IMR-90 (cell line): ENCODE results near the gene ERG. TPM values are rescaled to one million over a fixed set of nuclear protein-coding genes. Genes with fewer than 3 reads are reported as not detected.

ENCODE experiments used
- ATAC-seq: fragments of 200-7000 bp; cut with Tn5 transposase; 2 replicates; pipeline ENCODE4 v1.9.1; 2020; ENCODE audit warnings: low read depth, mild to moderate bottlenecking, moderate library complexity
- BruUV-seq: library from RNA; stranded (reverse); fragments of 400-500 nt; replicated peaks from 2 replicates; lab custom pipeline; 2021; lab: Mats Ljungman, UMichigan
- CTCF ChIA-PET: fragments of 300-600 bp; formaldehyde crosslinking; extraction: SDS; loops from one replicate; lab custom pipeline; 2021; ENCODE audit warnings: antibody characterized with exemption; lab: Yijun Ruan, JAX
- POLR2A ChIA-PET: fragments of 300-600 bp; sonication (Branson Sonifier 250); formaldehyde crosslinking; loops from one replicate; lab custom pipeline; 2022; ENCODE audit warnings: antibody characterized with exemption; ENCODE audit not compliant: unreplicated experiment; lab: Charles Lee
- DNase-seq: peaks from one replicate; pipeline ENCODE4 v3.0.0; 2013
- H2AFZ ChIP-seq: replicated peaks from 2 replicates; pipeline ENCODE3; 2013; ENCODE audit warnings: low read length, mild to moderate bottlenecking; ENCODE audit not compliant: poor library complexity
- H2AK5ac ChIP-seq: 2 replicates; pipeline ENCODE4 v1.6.1; 2013; ENCODE audit warnings: low read depth, low read length, inconsistent platforms
- H2AK9ac ChIP-seq: replicated peaks from 2 replicates; pipeline ENCODE3; 2013; ENCODE audit warnings: mild to moderate bottlenecking, low read depth, low read length, moderate library complexity; ENCODE audit not compliant: poor library complexity
- H2BK120ac ChIP-seq: 2 replicates; pipeline ENCODE4 v1.6.1; 2013; ENCODE audit warnings: low read depth, low read length, inconsistent platforms
- H2BK15ac ChIP-seq: 3 replicates; pipeline ENCODE4 v1.6.1; 2013; ENCODE audit warnings: low read depth, low read length, inconsistent platforms
- H2BK20ac ChIP-seq: 2 replicates; pipeline ENCODE4 v1.6.1; 2013; ENCODE audit warnings: low read depth, mild to moderate bottlenecking, inconsistent platforms, low read length, moderate library complexity
- H2BK5ac ChIP-seq: 2 replicates; pipeline ENCODE4 v1.6.1; 2013; ENCODE audit warnings: mild to moderate bottlenecking, low read depth, low read length, inconsistent platforms; ENCODE audit not compliant: poor library complexity, severe bottlenecking
- H3K14ac ChIP-seq: replicated peaks from 2 replicates; pipeline ENCODE4 v1.6.1; 2013; ENCODE audit warnings: low read depth, low read length, inconsistent platforms
- H3K18ac ChIP-seq: 2 replicates; pipeline ENCODE4 v1.6.1; 2013; ENCODE audit warnings: low read depth, low read length, control low read depth
- H3K23ac ChIP-seq: 2 replicates; pipeline ENCODE4 v1.6.1; 2013; ENCODE audit warnings: low read depth, low read length, inconsistent platforms
- H3K27ac ChIP-seq: 2 replicates; pipeline ENCODE4 v1.5.1; 2013; ENCODE audit warnings: mild to moderate bottlenecking, control low read depth, low read length; ENCODE audit not compliant: insufficient read depth
- H3K27me3 ChIP-seq: 2 replicates; pipeline ENCODE4 v1.6.1; 2013; ENCODE audit warnings: low read length; ENCODE audit not compliant: control insufficient read depth, insufficient read depth
- H3K36me3 ChIP-seq: 2 replicates; pipeline ENCODE4 v1.6.1; 2013; ENCODE audit warnings: low read length, mixed read lengths; ENCODE audit not compliant: control insufficient read depth, insufficient read depth
- H3K4ac ChIP-seq: 2 replicates; pipeline ENCODE4 v1.6.1; 2013; ENCODE audit warnings: low read depth, low read length, inconsistent platforms
- H3K4me1 ChIP-seq: 2 replicates; pipeline ENCODE4 v1.6.1; 2013; ENCODE audit warnings: low read length, mixed read lengths; ENCODE audit not compliant: control insufficient read depth, insufficient read depth
- H3K4me2 ChIP-seq: 2 replicates; pipeline ENCODE4 v1.6.1; 2013; ENCODE audit warnings: low read depth, mild to moderate bottlenecking, control low read depth, low read length, moderate library complexity
- H3K4me3 ChIP-seq: 2 replicates; pipeline ENCODE4 v1.5.1; 2013; ENCODE audit warnings: low read depth, mild to moderate bottlenecking, control low read depth, low read length, moderate library complexity; ENCODE audit not compliant: insufficient read depth
- H3K56ac ChIP-seq: 2 replicates; pipeline ENCODE4 v1.6.1; 2013; ENCODE audit warnings: low read length, inconsistent platforms; ENCODE audit not compliant: insufficient read depth; ENCODE audit errors: extremely low read depth
- H3K79me1 ChIP-seq, 2 experiments: 2 replicates each; pipeline ENCODE4 v1.6.1; 2013; ENCODE audit warnings: low read length in 2 of 2, inconsistent platforms in 1 of 2, low read depth in 1 of 2
- H3K9ac ChIP-seq: 2 replicates; pipeline ENCODE4 v1.6.1; 2013; ENCODE audit warnings: low read depth, low read length, control low read depth
- H3K9me1 ChIP-seq: 2 replicates; pipeline ENCODE4 v1.6.1; 2013; ENCODE audit warnings: low read length, inconsistent platforms; ENCODE audit not compliant: insufficient read depth
- H3K9me3 ChIP-seq: 2 replicates; pipeline ENCODE4 v1.6.1; 2013; ENCODE audit warnings: low read length; ENCODE audit not compliant: control insufficient read depth, insufficient read depth
- H4K20me1 ChIP-seq: 2 replicates; pipeline ENCODE4 v1.6.1; 2013; ENCODE audit warnings: low read length, inconsistent platforms; ENCODE audit not compliant: insufficient read depth
- H4K5ac ChIP-seq: 2 replicates; pipeline ENCODE4 v1.6.1; 2013; ENCODE audit warnings: mild to moderate bottlenecking, low read depth, low read length, control low read depth
- H4K8ac ChIP-seq, 2 experiments: 2 replicates each; pipeline ENCODE4 v1.6.1; 2013; ENCODE audit warnings: low read depth in 2 of 2, low read length in 2 of 2, control low read depth in 1 of 2, inconsistent platforms in 1 of 2
- H4K91ac ChIP-seq: 2 replicates; pipeline ENCODE4 v1.6.1; 2013; ENCODE audit warnings: low read depth, low read length, inconsistent platforms; ENCODE audit not compliant: insufficient read depth
- BHLHE40 ChIP-seq: fragments of 150-350 bp; IDR thresholded peaks from 2 replicates; pipeline ENCODE4 v1.6.1; 2016; ENCODE audit warnings: mild to moderate bottlenecking, low read depth, low read length
- CEBPB ChIP-seq: IDR thresholded peaks from 2 replicates; pipeline ENCODE4 v1.6.1; 2012; ENCODE audit warnings: low read depth, low read length, improper control_type of control experiment
- CHD1 ChIP-seq: IDR thresholded peaks from 2 replicates; pipeline ENCODE4 v1.6.1; 2012; ENCODE audit warnings: low read depth, low read length, improper control_type of control experiment
- CTCF ChIP-seq: conservative IDR thresholded peaks from 2 replicates; pipeline ENCODE4 v1.5.1; 2012; ENCODE audit warnings: mild to moderate bottlenecking, low read depth, low read length, improper control_type of control experiment
- ELK1 ChIP-seq: fragments of 150-350 bp; IDR thresholded peaks from 2 replicates; pipeline ENCODE4 v1.6.1; 2016; ENCODE audit warnings: low read depth, mild to moderate bottlenecking, low read length, moderate library complexity, borderline replicate concordance
- FOS ChIP-seq: fragments of 150-350 bp; IDR thresholded peaks from 2 replicates; pipeline ENCODE4 v1.6.1; 2016; ENCODE audit warnings: low read depth, low read length
- MAFK ChIP-seq: IDR thresholded peaks from 2 replicates; pipeline ENCODE4 v1.6.1; 2012; ENCODE audit warnings: low read depth, low read length, improper control_type of control experiment
- MAZ ChIP-seq: IDR thresholded peaks from 2 replicates; pipeline ENCODE4 v1.6.1; 2012; ENCODE audit warnings: low read depth, mild to moderate bottlenecking, low read length, improper control_type of control experiment, moderate library complexity, borderline replicate concordance
- MXI1 ChIP-seq: IDR thresholded peaks from 2 replicates; pipeline ENCODE4 v1.6.1; 2012; ENCODE audit warnings: low read depth, mild to moderate bottlenecking, low read length, moderate library complexity, borderline replicate concordance
- NFE2L2 ChIP-seq: fragments of 150-350 bp; IDR thresholded peaks from 2 replicates; pipeline ENCODE4 v1.6.1; 2016; ENCODE audit warnings: low read depth, mild to moderate bottlenecking, low read length
- POLR2A ChIP-seq: IDR thresholded peaks from 2 replicates; pipeline ENCODE4 v1.6.1; 2012; ENCODE audit warnings: mild to moderate bottlenecking, low read depth, low read length
- RAD21 ChIP-seq: IDR thresholded peaks from 2 replicates; pipeline ENCODE4 v1.6.1; 2012; ENCODE audit warnings: low read length, improper control_type of control experiment
- RCOR1 ChIP-seq: IDR thresholded peaks from 2 replicates; pipeline ENCODE4 v1.6.1; 2012; ENCODE audit warnings: mild to moderate bottlenecking, low read length, improper control_type of control experiment; ENCODE audit not compliant: insufficient replicate concordance
- RFX5 ChIP-seq: IDR thresholded peaks from 2 replicates; pipeline ENCODE4 v1.8.0; 2012; ENCODE audit warnings: low read depth, mild to moderate bottlenecking, low read length, moderate library complexity
- SMC3 ChIP-seq: fragments of 150-350 bp; IDR thresholded peaks from 2 replicates; pipeline ENCODE4 v1.6.1; 2016; ENCODE audit warnings: low read depth, mild to moderate bottlenecking, antibody characterized with exemption, low read length, moderate library complexity
- USF2 ChIP-seq: fragments of 150-350 bp; IDR thresholded peaks from 2 replicates; pipeline ENCODE4 v1.6.1; 2017; ENCODE audit warnings: mild to moderate bottlenecking, antibody characterized with exemption, low read length, low read depth
- WGBS, 2 experiments: methylation state at CpG; one replicate each; pipeline versions ENCODE4 v1.1.5 to v1.1.7; 2013; ENCODE audit warnings: missing lambda C conversion rate in 2 of 2; ENCODE audit not compliant: insufficient read length in 1 of 2; ENCODE audit errors: extremely low coverage in 2 of 2; 5-methylcytosine and 5-hydroxymethylcytosine counted together
- dilution Hi-C: fragments of 300-500 bp; cut with HindIII; formaldehyde crosslinking; loops from one replicate; pipeline ENCODE4 v1.14.3; 2018; ENCODE audit warnings: low sequenced_read_pairs; ENCODE audit not compliant: unreplicated experiment
- in situ Hi-C: fragments of 300-500 bp; cut with MboI; formaldehyde crosslinking; loops from 3 replicates; pipeline ENCODE4 v1.14.3; 2019; ENCODE audit warnings: low sequenced_read_pairs, inconsistent platforms, mixed read lengths
- intact Hi-C: fragments of 100-400 bp; cut with micrococcal nuclease; formaldehyde crosslinking; loops from 2 replicates; pipeline ENCODE4 v1.10.0; 2022
- polyA plus RNA-seq, 3 experiments: library from polyadenylated mRNA; depleted of rRNA; stranded (reverse); fragments of >200 nt; gene quantifications; 2 replicates each; pipeline ENCODE4 v1.2.3, GENCODE V29; 2012; ENCODE audit warnings: low replicate concordance in 1 of 3
- total RNA-seq: library from RNA; depleted of rRNA; stranded (reverse); fragments of >200 nt; gene quantifications from 2 replicates; pipeline ENCODE4 v1.2.3, GENCODE V29; 2012

ERG gene
- total and polyA plus RNA-seq, 2 of the 4 experiments (the other 2 are of a cell fraction): not detected

- Histone ChIP-seq H2BK15ac (no peak overlapping the region), H4K5ac (no peak overlapping the region), H3K23ac (no peak overlapping the region), H3K4me2 (no peak overlapping the region), H2AFZ (no peak overlapping the region), H3K4ac (no peak overlapping the region), H3K9me1 (no peaks in the 10 kb centered on the region), H3K27ac (no peak overlapping the region), H4K91ac (no peak overlapping the region), H2AK9ac (no peak overlapping the region), H3K27me3 (peaks cover 19% of the 10 kb centered on the region), H3K36me3 (no peaks in the 10 kb centered on the region), H2BK5ac (no peak overlapping the region), H2BK20ac (no peak overlapping the region), H3K18ac (no peak overlapping the region), H3K4me1 (no peaks in the 10 kb centered on the region), H3K9ac (no peak overlapping the region), H3K14ac (no peak overlapping the region), H3K4me3 (no peak overlapping the region), H3K79me1 (no peaks in the 10 kb centered on the region), H4K8ac (no peak overlapping the region), H3K56ac (no peak overlapping the region), H2BK120ac (no peak overlapping the region), H3K9me3 (no peaks in the 10 kb centered on the region), H4K20me1 (no peaks in the 10 kb centered on the region), H2AK5ac (no peak overlapping the region)
- no peak for TF ChIP-seq FOS
- no peak for TF ChIP-seq MAZ
- TF ChIP-seq SMC3: no peak
- no peak for TF ChIP-seq MXI1
- TF ChIP-seq CTCF: no peak
- no peak for TF ChIP-seq ELK1
- TF ChIP-seq CHD1: no peak
- no peak for TF ChIP-seq CEBPB
- TF ChIP-seq POLR2A: no peak
- no peak for TF ChIP-seq RAD21
- no peak for TF ChIP-seq RCOR1
- TF ChIP-seq RFX5: no peak
- TF ChIP-seq BHLHE40: no peak
- no peak for TF ChIP-seq MAFK
- TF ChIP-seq USF2: no peak
- no peak for TF ChIP-seq NFE2L2
- in situ Hi-C loops (no loop called here), intact Hi-C loops (no loop called here), dilution Hi-C loops (no loop called here)
- BruUV-seq: no TSS peak
- DNase-seq: no peak
- ATAC-seq: no peak
- 83% methylated on average over 7 of the region's 23 CpGs; no CpG with 5 or more reads in 1 of the 2 experiments for WGBS, 2 experiments
- ChIA-PET POLR2A (no interaction called here), CTCF (interaction anchor here (0.7 kb wide), 1 partner anchor 206 kb away, joined by 3 read pairs; no protein-coding TSS in a partner anchor)
Observed at GRCh38 chr21:38472412-38473108, 25.7 kb downstream of the ERG start.
